Ammon's horn (tissue), 1 donor: ENCODE results near the gene CCL27.

Source experiments
- DNase-seq: peaks from one replicate; pipeline ENCODE4 v3.0.0-alpha.2; 2016; ENCODE audit warnings: low spot score

Gene CCL27, protein sequence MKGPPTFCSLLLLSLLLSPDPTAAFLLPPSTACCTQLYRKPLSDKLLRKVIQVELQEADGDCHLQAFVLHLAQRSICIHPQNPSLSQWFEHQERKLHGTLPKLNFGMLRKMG

DNA sequence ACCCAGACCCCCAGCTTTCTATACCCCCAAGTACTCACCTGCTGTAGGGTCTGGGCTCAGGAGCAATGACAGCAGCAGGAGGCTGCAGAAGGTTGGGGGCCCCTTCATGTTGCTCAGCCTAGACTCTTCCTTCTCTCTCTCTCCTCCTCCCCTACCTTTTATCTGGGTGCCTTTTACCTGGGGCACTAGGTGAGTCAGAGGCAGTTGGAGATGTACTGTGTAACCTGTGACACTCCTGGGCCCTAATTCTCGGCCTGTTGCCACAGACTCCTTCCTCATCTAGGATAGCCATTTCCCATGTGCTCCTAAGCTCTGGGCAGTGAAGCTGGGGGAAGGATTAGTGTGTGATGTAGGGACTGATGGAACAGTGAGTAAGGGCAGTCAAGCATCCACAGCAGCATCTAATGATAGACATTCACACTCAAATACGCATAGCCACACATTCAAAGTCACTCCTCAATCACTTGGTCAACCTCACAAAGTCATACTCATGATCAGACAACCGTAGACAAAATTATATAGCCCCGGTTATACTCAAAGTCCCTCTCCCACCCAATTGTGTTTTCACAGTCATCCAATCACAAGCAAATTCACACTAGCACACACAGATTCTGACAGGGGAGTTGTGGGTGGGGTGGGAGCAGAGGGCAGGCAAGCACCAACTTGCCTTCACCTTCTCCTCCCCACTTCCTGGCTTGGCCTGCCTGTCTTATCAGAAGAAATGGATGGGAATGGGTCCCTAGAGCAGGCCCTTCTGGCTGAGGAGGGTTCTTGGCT, at the start of gene CCL27:
Gene CCL27 (minus strand): TSS at position 132 of the 777 bp plus-strand sequence. CDS start 24 bp downstream, at position 108.
- no peak for DNase-seq

DNA sequence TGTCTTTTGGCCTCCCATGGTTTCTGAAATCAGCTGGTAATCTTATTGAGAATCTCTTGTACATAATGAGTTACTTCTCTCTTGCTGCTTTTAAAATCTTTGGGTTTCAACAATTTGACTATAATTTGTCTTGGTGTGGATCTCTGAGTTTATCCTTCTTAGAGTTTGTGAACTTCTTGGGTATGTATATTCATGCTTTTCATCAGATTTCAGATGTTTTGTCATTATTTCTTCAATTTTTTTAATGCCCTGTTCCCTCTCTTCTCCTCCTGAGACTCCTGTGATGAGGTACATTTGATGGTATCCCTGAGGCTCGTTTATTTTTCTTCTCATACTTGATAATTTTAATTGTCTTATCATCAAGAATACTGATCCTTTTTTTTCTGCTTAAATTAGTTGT, 49.7 kb upstream of the CCL27 start:
- no peak for DNase-seq

DNA sequence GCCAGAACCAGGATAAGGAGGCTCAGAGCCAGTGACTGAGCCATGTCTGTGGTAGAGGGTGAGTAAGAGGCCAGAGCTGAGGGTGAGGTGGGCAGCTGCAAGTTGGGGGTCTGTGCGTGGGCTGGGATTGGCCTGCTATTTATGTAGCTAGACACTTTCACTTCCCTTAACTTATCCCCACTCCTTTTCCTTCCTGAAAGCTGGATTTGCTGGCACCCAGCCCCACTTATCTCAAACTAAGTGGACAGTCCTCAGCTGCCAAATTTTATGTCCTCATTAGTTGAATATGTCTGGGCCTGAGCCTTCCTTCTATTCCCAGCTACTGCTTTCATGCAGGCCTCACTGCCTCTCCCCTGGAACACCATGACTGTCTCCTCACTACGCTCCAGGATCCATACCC, 47.6 kb upstream of the CCL27 start, which contains the start of gene CCL21:
Gene CCL21 (minus strand): TSS at position 114 of the 400 bp plus-strand sequence. CDS start 70 bp downstream, at position 44.
- DNase-seq: no peak

DNA sequence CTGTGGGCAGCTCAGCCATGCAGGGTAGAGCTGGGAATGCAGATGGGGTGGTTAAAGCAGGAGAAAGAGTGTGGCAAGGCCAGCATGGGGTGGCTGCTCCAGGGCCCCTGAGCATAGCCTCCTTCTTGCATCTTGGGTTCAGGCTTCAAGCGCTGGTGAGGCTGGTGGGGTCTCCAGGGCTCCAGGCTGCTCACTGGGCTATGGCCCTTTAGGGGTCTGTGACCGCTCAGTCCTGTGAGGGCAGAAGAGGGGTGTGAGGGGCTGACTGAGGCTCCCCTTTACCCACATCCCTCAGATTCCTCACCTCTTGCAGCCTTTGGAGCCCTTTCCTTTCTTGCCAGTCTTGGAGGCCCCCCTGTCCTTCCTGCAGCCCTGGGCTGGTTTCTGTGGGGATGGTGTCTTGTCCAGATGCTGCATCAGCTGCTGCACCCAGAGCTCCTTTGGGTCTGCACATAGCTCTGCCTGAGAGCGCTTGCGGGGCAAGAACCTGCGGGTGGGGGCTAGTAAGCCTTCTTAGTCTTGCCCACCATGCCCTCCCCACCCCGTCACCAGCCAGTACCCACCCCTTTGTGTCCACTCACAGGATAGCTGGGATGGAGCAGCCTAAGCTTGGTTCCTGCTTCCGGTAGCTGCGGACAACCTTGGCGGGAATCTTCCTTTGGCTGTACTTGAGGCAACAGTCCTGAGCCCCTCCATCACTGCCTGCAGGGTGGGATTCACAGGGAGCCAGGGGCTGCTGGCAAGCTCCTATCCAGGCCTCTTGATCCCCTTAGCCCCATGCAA, 46.9 kb upstream of the CCL27 start:
- DNase-seq: no peak

DNA sequence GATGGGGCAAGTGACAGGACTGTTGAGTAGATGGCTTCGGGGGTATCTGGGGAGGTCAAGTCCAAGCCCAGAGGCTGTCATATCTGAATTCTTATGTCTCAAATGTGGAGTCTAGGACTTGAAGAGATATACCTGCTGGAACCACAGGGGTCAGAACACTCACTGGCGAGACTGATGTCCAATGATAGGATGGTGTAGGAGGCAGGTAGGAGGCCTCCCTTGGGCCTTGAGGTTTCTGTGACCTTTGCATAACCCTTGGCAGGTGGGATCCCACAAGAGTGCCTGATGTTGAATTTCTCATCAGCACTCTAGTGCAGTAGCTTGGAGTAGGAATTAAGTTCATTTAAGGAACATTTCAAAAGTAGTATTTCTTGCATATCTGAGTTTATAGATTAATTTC, 44.7 kb upstream of the CCL27 start:
- DNase-seq: no peak

DNA sequence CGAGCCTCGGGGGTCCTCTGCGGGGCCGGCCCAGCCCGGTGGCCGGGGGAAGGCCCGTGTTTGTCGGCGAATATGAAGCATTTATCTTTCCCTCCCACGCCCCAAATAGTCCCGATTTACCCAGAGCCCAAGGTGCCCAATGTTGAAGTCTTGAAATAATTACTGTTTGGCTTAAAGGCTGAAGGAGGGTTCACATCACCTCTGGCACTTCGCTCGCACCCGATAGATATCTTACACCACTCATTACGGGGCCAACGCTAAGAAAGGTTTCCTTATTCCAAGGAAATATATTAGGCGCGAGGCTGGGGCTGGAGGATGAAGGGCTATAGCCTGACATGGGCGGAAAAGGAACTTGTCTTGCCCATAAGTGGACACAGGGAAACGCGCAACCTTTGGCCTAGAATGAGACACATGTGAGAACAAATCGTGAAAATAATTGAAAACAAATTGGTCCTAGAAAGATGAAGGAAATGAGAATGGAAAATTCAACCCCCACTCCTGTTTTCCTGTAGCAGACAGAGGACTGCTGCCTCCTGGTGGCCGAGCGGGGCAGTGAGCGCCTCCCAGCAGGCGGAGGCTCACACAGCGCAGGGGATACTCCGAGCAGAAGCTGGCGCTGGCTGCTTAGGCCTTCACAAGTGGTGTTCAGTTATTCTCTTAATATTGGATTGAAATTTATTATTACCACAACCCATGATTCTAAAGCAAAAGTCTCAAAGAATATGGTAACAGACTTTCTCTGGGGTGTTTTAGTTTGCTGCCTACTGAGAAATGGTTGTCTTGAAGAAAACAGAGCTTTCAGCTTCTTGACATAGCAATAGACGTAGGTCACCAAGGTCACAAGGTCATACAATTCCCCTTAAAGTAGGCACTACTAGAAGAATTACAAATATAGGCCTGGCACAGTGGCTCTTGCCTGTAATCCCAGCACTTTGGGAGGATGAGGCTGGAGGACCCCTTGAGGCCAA, 39.6 kb upstream of the CCL27 start:
- peak; percentile 89 for DNase-seq

DNA sequence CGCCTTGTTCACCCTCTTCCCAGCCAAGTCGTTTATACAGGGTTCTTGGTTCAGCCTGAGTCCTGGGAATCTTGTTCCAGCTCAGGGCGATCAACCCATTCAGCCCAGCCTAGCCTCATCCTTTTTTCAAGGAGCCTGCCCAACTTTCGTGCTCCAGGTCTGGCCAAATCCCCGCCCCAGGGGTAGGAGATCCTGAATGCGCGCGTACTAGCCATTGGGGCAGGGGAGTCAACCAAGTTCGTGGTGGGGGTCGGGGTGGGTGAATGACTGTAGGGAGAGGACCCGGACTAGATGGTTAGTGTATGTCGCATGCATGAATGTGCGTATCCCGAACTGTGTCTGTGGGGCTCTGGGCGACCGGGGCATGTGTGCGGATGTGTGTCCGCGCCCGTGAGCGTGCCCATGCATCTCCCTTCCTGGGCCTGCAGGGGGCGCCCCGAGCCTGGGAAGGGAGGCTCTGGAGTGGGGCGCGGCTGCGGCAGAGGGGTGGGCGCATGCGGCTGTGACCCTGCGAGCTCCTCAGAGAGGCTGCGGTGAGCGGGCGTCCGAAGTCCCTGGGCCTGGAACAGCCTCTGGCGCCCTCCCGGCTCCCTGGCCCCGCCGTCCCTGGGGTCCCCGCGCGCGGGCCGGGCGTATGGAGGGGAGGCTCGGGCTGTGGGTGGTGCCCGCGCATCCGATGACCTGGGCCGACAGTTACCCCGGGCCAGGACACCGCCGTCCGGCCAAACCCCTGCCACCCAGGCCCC, 38.7 kb upstream of the CCL27 start:
- DNase-seq: peak; percentile 75

DNA sequence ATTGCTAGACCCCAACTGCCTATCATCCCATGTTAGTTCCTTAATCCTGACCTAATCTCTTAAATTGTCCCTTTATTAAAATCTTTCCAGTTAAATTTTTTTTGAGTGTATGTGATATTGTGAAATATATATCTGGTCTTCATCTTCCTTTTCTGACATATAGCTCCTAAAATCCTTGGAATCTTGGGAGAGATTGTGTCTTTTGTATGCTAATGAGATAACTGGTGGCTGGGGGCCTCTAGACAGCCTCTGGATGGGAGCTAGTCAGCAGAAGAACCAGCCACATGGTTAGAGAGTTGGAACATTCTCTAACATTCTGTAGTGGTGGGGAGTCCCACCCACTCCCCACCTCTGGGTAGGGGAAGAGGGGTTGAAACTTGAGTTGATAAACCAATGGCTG, 32.4 kb upstream of the CCL27 start:
- DNase-seq: no peak

DNA sequence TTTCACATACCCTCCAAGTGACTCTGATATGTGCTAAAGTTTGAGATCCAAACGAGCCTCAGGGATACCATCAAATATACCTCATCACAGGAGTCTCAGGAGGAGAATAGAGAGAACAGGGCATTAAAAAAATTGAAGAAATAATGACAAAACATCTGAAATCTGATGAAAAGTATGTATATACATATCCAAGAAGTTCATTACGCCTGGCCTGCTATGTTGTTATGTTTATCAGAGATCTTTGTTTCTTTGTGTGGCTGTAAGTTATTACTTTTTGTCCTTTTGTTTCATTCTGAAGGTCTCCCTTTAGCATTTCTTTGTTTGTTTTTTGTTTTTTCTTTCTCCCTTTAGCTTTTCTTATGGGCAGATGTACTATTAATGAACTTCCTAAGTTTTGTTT, 31.1 kb upstream of the CCL27 start:
- no peak for DNase-seq

DNA sequence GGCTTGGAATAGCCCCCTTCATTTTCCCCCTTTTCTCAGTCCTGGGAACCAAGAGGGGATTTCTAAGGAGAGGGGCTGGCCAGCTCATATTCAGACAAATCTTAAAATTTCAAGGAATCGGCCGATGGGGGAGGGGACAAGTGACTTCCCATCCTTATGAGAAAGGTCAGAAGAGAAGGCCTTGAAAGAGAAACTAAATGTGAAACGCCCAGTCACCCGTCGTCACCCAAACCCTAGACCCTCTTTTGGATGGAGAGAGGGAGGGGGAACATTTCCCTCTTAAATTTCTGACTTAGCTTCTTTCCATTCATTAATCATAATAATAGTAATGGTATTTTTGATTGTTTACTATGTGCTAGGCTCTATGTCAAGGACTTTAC, 29.5 kb upstream of the CCL27 start:
- DNase-seq: no peak

DNA sequence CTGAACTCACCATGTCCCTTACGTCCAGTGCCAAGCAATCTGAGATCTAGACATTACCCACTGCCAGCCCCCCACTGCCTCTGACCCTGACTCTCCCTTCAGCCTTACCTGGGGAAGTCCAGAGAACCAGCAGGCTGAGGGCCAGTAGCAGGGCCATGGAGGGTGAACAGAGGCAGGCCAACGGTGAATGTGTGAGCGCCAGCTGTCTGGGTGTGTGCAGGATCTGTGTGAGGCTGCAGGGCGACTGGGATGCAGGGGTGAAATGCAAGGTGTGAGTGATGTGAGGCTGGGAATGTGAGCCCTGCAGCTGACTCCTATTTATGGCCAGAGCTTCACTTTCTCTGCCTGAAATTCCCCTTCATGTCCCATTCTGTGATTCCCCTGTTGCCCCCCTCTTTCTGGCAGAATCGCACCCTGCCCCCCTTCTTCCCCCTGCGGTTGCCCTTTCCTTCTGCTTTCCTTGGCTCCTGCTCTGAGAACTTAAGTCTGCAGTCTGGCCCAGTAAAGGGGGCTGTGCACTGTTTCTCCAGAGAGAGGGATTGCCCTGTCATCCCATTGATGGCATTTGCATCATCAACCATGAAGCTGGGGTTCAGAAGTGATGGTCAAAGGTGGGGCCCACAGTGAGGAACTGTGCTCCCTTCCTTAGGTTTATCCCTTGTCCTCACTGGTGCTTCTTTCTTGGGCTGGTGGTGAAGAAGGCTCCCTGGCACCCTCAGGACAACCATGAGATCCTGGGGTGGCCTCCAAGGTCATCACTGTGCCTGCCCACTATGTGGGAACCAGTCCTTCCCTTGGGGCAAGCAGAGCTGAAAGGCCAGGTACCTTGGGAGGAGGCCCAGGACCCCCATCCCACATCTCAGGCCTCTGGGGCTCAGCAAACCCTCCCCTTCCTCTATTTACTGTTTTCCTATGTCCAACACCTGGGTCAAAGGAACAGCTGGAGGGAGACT, 28.8 kb upstream of the CCL27 start, which contains the start of gene CCL19:
Gene CCL19 (minus strand): TSS at position 294 of the 953 bp plus-strand sequence. CDS start 137 bp downstream, at position 157.
- peak; percentile 36 for DNase-seq

DNA sequence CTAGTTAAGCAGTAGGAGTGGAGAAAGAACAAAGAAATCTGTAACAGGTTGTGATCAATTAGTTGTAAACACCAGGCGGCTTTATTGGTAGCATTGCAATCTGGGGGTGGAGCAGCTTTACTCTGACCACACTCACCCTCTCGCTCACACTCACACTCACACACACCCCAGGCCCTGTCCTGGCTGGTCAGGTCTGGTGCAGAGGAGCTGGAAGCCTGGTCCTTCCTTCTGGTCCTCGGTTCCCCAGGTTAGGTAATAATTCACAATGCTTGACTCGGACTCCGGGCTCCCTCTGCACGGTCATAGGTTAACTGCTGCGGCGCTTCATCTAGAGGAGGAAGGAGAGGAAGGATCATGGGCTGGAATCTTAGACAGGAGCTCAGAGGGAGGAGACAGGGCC, 27.1 kb upstream of the CCL27 start:
- DNase-seq: no peak

DNA sequence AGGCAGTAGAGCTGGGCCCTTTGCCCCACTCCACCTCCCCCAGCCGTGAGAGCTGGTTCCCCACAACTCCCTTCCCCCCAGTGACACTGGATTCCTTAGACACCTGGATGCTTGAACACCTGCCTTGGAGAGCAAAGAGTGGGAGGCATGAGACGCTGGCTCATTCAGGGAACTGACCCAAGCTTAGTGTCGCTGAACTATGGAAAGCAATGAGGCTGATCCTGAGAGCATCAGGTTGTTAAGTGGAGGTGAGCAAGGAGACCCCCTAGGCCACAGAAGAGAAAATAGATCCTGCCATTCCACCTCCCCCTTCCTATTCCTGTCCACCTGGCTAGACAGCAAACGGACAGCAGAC, 26.6 kb upstream of the CCL27 start:
- DNase-seq: no peak

DNA sequence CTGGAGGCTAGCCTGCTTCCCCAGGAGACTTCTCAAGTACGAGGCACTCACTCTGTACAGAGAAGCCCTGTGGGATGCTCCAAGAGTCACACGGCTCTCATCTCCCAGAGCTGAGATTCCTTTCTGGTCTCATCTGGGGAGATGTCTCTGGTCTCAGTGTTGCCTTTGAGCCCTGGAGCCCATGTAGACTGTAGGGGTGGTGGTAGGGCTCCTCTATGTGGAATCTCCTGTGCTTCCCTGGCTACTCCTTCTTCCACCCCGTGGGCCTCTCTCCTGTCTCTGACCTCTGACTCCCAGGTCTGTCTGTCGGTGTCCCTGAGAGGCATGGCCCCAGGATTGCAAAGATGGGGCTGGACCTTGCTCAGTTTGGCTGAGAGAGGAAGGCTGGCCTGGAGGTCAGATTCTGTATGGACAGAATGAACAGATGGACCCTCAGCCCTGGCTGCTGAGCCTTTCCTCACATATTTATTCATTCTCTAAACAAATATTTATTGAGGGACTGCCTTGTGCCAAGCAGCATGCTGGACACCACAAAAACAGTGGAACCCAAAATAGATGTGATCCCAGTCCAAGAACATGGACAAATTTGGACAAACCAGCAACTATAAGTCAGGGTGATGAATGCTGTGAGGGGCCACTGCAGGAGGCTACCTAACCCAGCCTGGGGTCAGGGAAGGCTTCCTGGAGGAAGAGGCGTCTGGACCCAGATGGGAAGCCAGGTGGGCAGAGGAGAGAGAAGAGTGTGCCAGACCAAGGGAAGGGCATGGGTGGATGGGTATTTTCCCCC, 26.1 kb upstream of the CCL27 start:
- DNase-seq: no peak

DNA sequence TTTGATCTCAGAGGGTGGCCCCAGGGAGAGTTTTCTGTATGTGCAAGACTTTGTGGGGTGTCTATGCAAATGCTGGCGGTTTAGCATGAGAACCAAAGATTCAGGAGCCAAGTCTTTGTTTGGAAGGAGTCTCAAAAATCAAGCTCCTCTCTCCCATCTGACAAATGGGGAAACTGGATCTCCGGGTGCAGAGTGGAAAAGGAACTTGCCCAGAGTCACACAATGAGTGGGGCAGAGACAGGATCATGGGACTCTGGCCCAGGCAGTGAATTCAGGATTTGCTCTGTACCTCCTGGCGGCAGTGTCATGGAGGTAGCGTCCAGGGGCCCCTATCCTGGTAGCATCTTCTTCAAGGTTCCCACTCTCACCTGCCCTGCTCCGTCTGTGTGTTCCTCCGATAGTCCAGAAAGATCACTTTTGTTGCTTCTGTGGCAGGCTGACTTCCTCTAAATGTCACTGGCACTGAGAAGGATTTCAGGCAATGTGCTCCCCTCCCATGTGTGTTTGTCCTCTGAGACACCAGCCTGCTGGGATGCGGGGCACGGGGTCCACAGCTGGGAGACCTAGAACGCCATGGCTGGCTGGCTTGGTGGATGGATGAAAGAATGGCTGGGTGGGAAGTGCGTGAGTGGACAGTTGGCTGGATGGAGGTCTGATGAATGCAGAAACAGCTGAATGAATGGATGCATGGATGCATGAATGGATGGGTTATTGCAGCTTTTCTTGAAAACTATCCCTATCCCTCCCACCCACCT, 25.0 kb upstream of the CCL27 start:
- DNase-seq: no peak

DNA sequence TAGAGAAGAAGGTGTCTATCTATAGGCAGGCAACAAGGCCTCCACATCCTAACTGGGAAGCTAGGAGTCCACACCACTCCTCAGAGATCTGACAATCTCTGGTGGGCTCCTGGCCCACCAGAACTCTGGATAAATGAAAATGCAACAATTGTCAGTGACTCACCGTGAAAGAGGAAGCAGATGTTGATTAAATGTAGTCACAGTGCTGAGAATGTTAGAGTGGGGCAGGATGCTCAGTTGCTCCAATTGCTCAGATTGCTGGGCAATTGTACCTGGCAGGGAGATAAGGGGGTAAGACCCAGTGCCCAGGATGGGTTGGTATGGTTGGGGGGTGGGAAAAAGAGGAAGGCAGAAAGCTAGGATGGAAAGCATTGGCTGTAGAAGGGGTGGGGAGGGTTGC, 24.3 kb upstream of the CCL27 start:
- no peak for DNase-seq

DNA sequence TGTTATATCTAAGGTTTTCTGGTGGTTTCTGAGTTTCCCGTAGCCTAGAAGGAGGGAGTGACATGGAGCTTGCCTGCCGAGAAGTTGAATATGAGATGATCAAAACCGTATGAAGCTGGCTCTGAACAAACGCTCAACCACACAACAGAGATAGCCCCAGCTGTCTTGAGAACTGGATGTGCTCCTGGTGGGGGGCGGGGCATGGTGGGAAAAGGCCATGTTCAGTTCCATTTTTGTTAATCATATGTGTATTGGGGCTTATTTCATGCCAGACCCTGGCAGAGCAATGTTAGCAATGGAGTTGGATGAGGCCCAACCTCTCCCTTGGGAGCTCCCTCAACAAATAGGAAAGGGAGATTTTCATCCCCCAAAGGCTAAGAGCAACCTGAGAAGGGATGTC, 23.8 kb upstream of the CCL27 start:
- DNase-seq: no peak

DNA sequence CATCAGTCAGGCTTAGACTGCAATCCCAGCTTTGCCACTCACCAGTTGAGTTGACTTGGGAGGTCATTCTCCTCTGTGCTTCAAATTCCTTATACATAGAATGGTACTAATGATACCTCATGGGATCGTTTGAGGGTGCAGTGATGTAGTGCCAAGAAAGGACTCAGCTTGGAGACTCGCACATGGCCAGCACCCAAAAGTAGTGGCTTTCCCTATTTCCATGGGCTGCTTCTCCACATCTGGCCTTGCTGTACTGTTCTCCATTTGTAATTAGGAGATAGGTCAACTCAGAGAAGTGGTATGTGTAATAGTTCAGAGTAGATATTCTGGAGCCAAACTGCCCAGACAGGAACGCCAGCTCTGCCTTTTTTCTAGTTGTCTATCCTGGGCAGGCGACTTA, 23.1 kb upstream of the CCL27 start:
- DNase-seq: no peak
